ENCODE data around the gene LSM7. TPM values are rescaled to one million over a fixed set of nuclear protein-coding genes. Genes with fewer than 3 reads are reported as not detected.

LSM7 gene
- 115 and 162 TPM in 2 replicates for total RNA-seq

GRCh38 chr19:2328401-2329148 is at the start of gene LSM7, which contains the start of gene SPPL2B:
TSS of gene LSM7 (minus strand) at chr19:2328586. CDS start at chr19:2328566, 20 bp downstream.
TSS of gene SPPL2B (plus strand) at chr19:2328684. CDS start at chr19:2328710, 26 bp downstream.

GRCh38 chr19:2359992-2360685 is 31.8 kb upstream of the LSM7 start, which contains the start of gene TMPRSS9:
TSS of gene TMPRSS9 (plus strand) at chr19:2360265. CDS start at chr19:2389786, 29,521 bp downstream.

GRCh38 chr19:2308114-2308556 is 20.3 kb downstream of the LSM7 start, which contains the start of gene LINGO3:
TSS of gene LINGO3 (minus strand) at chr19:2308154. CDS start at chr19:2291776, 16,378 bp downstream.

GRCh38 chr19:2282062-2282861 is 46.1 kb downstream of the LSM7 start, which contains the start of gene PEAK3:
TSS of gene PEAK3 (minus strand) at chr19:2282175. CDS start at chr19:2280931, 1,244 bp downstream.

Other genes starting within 250 kb of the LSM7 start
- gene MOB3A, start 232.3 kb downstream of the LSM7 start, total RNA-seq: 33.5 and 36.7 TPM in 2 replicates
- gene IZUMO4, start 231.7 kb downstream of the LSM7 start, total RNA-seq: 0.89 and 2.1 TPM in 2 replicates
- 109 and 150 TPM in 2 replicates for gene AP3D1, start 177.0 kb downstream of the LSM7 start, total RNA-seq
- gene DOT1L, start 164.7 kb downstream of the LSM7 start, total RNA-seq: 5.4 and 9.4 TPM in 2 replicates
- gene PLEKHJ1, start 92.3 kb downstream of the LSM7 start, total RNA-seq: 61.1 and 68.4 TPM in 2 replicates
- gene SF3A2, start 91.8 kb downstream of the LSM7 start, total RNA-seq: 31.4 and 40.7 TPM in 2 replicates
- gene AMH, start 79.3 kb downstream of the LSM7 start, total RNA-seq: 0.66 and 1.6 TPM in 2 replicates
- not detected in 2 replicates for gene JSRP1, start 72.2 kb downstream of the LSM7 start, total RNA-seq
- gene PEAK3, start 46.4 kb downstream of the LSM7 start, total RNA-seq: not detected in 2 replicates
- under 0.01 TPM in 1 of 2 replicates, not detected in the other for gene LINGO3, start 20.4 kb downstream of the LSM7 start, total RNA-seq
- 38.5 and 39.9 TPM in 2 replicates for gene SPPL2B, start 98 bp upstream of the LSM7 start, total RNA-seq
- not detected in 2 replicates for gene TMPRSS9, start 31.7 kb upstream of the LSM7 start, total RNA-seq
- gene TIMM13, start 99.0 kb upstream of the LSM7 start, total RNA-seq: 36.2 and 46.6 TPM in 2 replicates
- 100 and 208 TPM in 2 replicates for gene LMNB2, start 128.4 kb upstream of the LSM7 start, total RNA-seq
- 22.2 and 31.1 TPM in 2 replicates for gene GADD45B, start 147.5 kb upstream of the LSM7 start, total RNA-seq